SK-N-SH treated with all-trans-retinoic acid at 6 μM for 48 hours (cell line): ENCODE measurements around the gene AGTPBP1.

ENCODE experiments used
- ATAC-seq: fragments of 200-7000 bp; cut with Tn5 transposase; 3 replicates; pipeline ENCODE4 v1.9.1; 2020; ENCODE audit warnings: mild to moderate bottlenecking, moderate library complexity
- ARNTL ChIP-seq: fragments of 450-650 bp; formaldehyde crosslinking; IDR thresholded peaks from 2 replicates; pipeline ENCODE4 v1.5.0; 2020; ENCODE audit warnings: low read depth, mild to moderate bottlenecking, moderate library complexity, borderline replicate concordance
- CREB5 ChIP-seq: fragments of 250-450 bp; sonication (Bioruptor Pico); IDR thresholded peaks from 2 replicates; pipeline ENCODE4 v1.5.1; 2020; ENCODE audit warnings: low read depth, mild to moderate bottlenecking, moderate library complexity
- ESRRG ChIP-seq: fragments of 250-450 bp; sonication (Bioruptor Pico); IDR thresholded peaks from 2 replicates; pipeline ENCODE4 v1.6.1; 2021; ENCODE audit warnings: mild to moderate bottlenecking
- ISL1 ChIP-seq: fragments of 250-450 bp; sonication (Bioruptor Pico); IDR thresholded peaks from 2 replicates; pipeline ENCODE4 v2.1.2; 2022; ENCODE audit warnings: mild to moderate bottlenecking, moderate library complexity
- OSR1 ChIP-seq: fragments of 250-450 bp; sonication (Bioruptor Pico); IDR thresholded peaks from 2 replicates; pipeline ENCODE4 v1.8.0; 2022; ENCODE audit warnings: moderate library complexity, mild to moderate bottlenecking, inconsistent platforms
- POU6F1 ChIP-seq: fragments of 250-450 bp; sonication (Bioruptor Pico); IDR thresholded peaks from 2 replicates; pipeline ENCODE4 v1.8.0; 2021; ENCODE audit warnings: low read depth, mild to moderate bottlenecking, moderate library complexity, borderline replicate concordance
- PPARA ChIP-seq: fragments of 250-450 bp; sonication (Bioruptor Pico); IDR thresholded peaks from 2 replicates; pipeline ENCODE4 v1.5.0; 2020; ENCODE audit warnings: mild to moderate bottlenecking, borderline replicate concordance
- RARB ChIP-seq: fragments of 250-450 bp; sonication (Bioruptor Pico); IDR thresholded peaks from 2 replicates; pipeline ENCODE4 v1.8.0; 2021; ENCODE audit warnings: mild to moderate bottlenecking, moderate library complexity
- SNAI2 ChIP-seq: fragments of 250-450 bp; sonication (Bioruptor Pico); IDR thresholded peaks from 2 replicates; pipeline ENCODE4 v1.5.0; 2020; ENCODE audit warnings: mild to moderate bottlenecking, moderate library complexity
- TOX ChIP-seq: fragments of 250-450 bp; sonication (Bioruptor Pico); IDR thresholded peaks from 2 replicates; pipeline ENCODE4 v1.8.0; 2021; ENCODE audit warnings: mild to moderate bottlenecking, moderate library complexity, borderline replicate concordance
- ZC3H10 ChIP-seq: fragments of 250-450 bp; sonication (Bioruptor Pico); IDR thresholded peaks from 2 replicates; pipeline ENCODE4 v1.5.1; 2021; ENCODE audit warnings: mild to moderate bottlenecking, moderate library complexity
- ZFP3 ChIP-seq: fragments of 250-450 bp; sonication (Bioruptor Pico); IDR thresholded peaks from 2 replicates; pipeline ENCODE4 v1.5.0; 2020; ENCODE audit warnings: mild to moderate bottlenecking, moderate library complexity
- ZFP30 ChIP-seq: fragments of 450-650 bp; formaldehyde crosslinking; IDR thresholded peaks from 2 replicates; pipeline ENCODE4 v1.5.0; 2022; ENCODE audit warnings: mild to moderate bottlenecking, moderate library complexity
- ZNF565 ChIP-seq: fragments of 450-650 bp; formaldehyde crosslinking; conservative IDR thresholded peaks from 2 replicates; pipeline ENCODE4 v1.5.0; 2020; ENCODE audit warnings: low read depth, mild to moderate bottlenecking, moderate library complexity
- ZNF70 ChIP-seq: fragments of 450-650 bp; formaldehyde crosslinking; IDR thresholded peaks from 2 replicates; pipeline ENCODE4 v1.5.0; 2020; ENCODE audit warnings: mild to moderate bottlenecking, moderate library complexity
- ZNF8 ChIP-seq: fragments of 450-650 bp; formaldehyde crosslinking; IDR thresholded peaks from 2 replicates; pipeline ENCODE4 v1.5.0; 2020; ENCODE audit warnings: mild to moderate bottlenecking, moderate library complexity
- TF ChIP-seq, protein P1 (sequence below): fragments of 250-450 bp; sonication (Bioruptor Pico); IDR thresholded peaks from 2 replicates; pipeline ENCODE4 v1.8.0; 2020; ENCODE audit warnings: mild to moderate bottlenecking, moderate library complexity, borderline replicate concordance
- TF ChIP-seq, protein P2 (sequence below): fragments of 250-450 bp; sonication (Bioruptor Pico); IDR thresholded peaks from 2 replicates; pipeline ENCODE4 v1.5.0; 2020; ENCODE audit warnings: mild to moderate bottlenecking, moderate library complexity
- TF ChIP-seq, protein P3 (sequence below): fragments of 250-450 bp; sonication (Bioruptor Pico); IDR thresholded peaks from 2 replicates; pipeline ENCODE4 v1.5.1; 2021; ENCODE audit warnings: mild to moderate bottlenecking, moderate library complexity

The AGTPBP1 gene

GRCh38 chr9:85662573-85662972 is 79.2 kb downstream of the AGTPBP1 start:
- no peak for ATAC-seq
- TF ChIP-seq OSR1 (CRISPR knock-in tag) (no peak), ZNF8 (no peak), ZNF565 (CRISPR knock-in tag) (no peak), ESRRG (no peak), ZC3H10 (no peak), ISL1 (CRISPR knock-in tag) (peak; percentile 18; the same call in 1 of the 2 replicates), CREB5 (CRISPR knock-in tag) (no peak), SNAI2 (CRISPR knock-in tag) (0 out of 2 replicates have a peak, but pooled peaks have one; percentile 37), ZNF70 (CRISPR knock-in tag) (no peak), TOX (no peak), RARB (no peak), ZFP30 (CRISPR knock-in tag) (no peak), PPARA (CRISPR knock-in tag) (no peak), POU6F1 (no peak)
- TF ChIP-seq, protein P1, sequence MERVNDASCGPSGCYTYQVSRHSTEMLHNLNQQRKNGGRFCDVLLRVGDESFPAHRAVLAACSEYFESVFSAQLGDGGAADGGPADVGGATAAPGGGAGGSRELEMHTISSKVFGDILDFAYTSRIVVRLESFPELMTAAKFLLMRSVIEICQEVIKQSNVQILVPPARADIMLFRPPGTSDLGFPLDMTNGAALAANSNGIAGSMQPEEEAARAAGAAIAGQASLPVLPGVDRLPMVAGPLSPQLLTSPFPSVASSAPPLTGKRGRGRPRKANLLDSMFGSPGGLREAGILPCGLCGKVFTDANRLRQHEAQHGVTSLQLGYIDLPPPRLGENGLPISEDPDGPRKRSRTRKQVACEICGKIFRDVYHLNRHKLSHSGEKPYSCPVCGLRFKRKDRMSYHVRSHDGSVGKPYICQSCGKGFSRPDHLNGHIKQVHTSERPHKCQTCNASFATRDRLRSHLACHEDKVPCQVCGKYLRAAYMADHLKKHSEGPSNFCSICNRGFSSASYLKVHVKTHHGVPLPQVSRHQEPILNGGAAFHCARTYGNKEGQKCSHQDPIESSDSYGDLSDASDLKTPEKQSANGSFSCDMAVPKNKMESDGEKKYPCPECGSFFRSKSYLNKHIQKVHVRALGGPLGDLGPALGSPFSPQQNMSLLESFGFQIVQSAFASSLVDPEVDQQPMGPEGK (CRISPR knock-in tag) = no peak
- TF ChIP-seq, protein P2, sequence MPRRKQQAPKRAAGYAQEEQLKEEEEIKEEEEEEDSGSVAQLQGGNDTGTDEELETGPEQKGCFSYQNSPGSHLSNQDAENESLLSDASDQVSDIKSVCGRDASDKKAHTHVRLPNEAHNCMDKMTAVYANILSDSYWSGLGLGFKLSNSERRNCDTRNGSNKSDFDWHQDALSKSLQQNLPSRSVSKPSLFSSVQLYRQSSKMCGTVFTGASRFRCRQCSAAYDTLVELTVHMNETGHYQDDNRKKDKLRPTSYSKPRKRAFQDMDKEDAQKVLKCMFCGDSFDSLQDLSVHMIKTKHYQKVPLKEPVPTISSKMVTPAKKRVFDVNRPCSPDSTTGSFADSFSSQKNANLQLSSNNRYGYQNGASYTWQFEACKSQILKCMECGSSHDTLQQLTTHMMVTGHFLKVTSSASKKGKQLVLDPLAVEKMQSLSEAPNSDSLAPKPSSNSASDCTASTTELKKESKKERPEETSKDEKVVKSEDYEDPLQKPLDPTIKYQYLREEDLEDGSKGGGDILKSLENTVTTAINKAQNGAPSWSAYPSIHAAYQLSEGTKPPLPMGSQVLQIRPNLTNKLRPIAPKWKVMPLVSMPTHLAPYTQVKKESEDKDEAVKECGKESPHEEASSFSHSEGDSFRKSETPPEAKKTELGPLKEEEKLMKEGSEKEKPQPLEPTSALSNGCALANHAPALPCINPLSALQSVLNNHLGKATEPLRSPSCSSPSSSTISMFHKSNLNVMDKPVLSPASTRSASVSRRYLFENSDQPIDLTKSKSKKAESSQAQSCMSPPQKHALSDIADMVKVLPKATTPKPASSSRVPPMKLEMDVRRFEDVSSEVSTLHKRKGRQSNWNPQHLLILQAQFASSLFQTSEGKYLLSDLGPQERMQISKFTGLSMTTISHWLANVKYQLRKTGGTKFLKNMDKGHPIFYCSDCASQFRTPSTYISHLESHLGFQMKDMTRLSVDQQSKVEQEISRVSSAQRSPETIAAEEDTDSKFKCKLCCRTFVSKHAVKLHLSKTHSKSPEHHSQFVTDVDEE = no peak

DNA sequence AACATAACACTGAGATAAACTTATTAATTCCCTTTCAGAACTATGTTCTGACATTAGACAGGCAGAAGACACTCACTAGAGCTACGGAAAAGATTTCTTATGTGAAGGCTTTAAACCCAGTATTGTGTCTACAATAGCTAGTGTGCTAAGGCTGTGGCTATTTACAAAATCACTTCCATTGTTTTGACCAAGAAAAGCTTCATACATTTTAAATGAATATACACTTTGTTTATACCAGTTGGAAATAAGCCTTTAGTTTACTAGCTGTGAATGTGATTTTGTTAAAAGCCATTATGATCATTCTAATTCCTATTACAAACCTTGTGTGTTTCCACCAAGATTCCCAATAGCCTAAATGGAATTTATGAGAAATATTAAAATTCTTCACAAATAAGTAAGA is 83.0 kb downstream of the AGTPBP1 start:
- ATAC-seq = no peak
- TF ChIP-seq ARNTL (CRISPR knock-in tag) (no peak), RARB (no peak), POU6F1 (no peak), PPARA (CRISPR knock-in tag) (no peak), ZC3H10 (no peak), ZNF70 (CRISPR knock-in tag) (no peak), ZFP3 (CRISPR knock-in tag) (no peak), OSR1 (CRISPR knock-in tag) (no peak)
- TF ChIP-seq, protein P2 = no peak
- TF ChIP-seq, protein P3, sequence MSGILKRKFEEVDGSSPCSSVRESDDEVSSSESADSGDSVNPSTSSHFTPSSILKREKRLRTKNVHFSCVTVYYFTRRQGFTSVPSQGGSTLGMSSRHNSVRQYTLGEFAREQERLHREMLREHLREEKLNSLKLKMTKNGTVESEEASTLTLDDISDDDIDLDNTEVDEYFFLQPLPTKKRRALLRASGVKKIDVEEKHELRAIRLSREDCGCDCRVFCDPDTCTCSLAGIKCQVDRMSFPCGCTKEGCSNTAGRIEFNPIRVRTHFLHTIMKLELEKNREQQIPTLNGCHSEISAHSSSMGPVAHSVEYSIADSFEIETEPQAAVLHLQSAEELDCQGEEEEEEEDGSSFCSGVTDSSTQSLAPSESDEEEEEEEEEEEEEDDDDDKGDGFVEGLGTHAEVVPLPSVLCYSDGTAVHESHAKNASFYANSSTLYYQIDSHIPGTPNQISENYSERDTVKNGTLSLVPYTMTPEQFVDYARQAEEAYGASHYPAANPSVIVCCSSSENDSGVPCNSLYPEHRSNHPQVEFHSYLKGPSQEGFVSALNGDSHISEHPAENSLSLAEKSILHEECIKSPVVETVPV (CRISPR knock-in tag) = no peak
